ENCODE measurements around the gene IFNLR1. TPM values are rescaled to one million over a fixed set of nuclear protein-coding genes. Genes with fewer than 3 reads are reported as not detected.
A peak's percentile ranks its signal among the peaks of the same experiment; 100 is the strongest.

IFNLR1 gene
- total RNA-seq, 2 donors from 2014 or later, result 7.9 to 16.8 TPM

DNA sequence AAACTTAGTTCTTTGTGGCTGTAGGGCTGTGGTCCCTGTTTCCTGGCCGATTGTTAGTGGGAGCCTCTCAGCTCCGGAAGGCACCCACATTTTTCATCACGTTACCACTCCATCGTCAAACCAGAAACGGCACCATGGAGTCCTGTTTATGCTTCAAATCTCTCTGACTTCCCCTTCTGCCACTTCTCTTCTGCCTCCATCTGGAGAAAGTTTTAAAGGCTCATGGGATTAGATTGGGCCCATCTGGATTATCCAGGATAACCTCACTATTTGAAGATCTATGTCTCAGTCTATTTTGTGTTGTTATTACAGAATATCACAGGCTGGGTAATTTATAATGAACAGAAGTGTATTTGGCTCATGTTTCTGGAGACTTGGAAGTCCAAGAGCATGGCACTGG is 24.9 kb downstream of the IFNLR1 start:
- Histone ChIP-seq H3K4me1 (no peaks in the 10 kb centered on the region), H3K9ac (ENCODE audit: low read depth in 2 of 2, low read length in 2 of 2) (no peak overlapping the region), H3K36me3 (no peaks in the 10 kb centered on the region), H3K27ac (no peak overlapping the region), H3K9me3 (no peaks in the 10 kb centered on the region), H3K27me3 (no peaks in the 10 kb centered on the region), H3K4me3 (no peak overlapping the region)
- TF ChIP-seq, protein P1, sequence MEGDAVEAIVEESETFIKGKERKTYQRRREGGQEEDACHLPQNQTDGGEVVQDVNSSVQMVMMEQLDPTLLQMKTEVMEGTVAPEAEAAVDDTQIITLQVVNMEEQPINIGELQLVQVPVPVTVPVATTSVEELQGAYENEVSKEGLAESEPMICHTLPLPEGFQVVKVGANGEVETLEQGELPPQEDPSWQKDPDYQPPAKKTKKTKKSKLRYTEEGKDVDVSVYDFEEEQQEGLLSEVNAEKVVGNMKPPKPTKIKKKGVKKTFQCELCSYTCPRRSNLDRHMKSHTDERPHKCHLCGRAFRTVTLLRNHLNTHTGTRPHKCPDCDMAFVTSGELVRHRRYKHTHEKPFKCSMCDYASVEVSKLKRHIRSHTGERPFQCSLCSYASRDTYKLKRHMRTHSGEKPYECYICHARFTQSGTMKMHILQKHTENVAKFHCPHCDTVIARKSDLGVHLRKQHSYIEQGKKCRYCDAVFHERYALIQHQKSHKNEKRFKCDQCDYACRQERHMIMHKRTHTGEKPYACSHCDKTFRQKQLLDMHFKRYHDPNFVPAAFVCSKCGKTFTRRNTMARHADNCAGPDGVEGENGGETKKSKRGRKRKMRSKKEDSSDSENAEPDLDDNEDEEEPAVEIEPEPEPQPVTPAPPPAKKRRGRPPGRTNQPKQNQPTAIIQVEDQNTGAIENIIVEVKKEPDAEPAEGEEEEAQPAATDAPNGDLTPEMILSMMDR (IDR thresholded peaks at IDR 0.05), result no peak
- intact Hi-C loops (cut with DNase I), result no loop called here
- no peak for DNase-seq

DNA sequence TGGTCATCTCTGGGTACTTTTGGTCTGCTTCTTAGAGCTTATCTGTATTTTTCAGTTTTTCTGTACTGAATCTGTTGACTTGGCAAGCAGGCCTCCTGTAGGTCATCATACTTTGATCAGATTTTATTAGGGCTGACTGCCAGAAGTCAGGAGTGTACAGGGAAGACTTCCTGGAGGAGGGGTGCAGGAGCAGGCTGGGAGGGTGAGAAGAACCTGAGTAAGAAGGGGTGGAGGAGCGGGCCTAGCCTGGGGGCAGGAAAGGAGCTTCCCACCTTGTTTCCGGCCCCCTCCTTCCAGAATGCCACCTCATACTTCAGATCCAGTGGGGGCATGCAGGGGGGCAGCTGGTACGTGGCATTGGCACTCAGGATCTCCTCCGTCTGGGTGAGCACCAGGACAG is 25.8 kb downstream of the IFNLR1 start:
- H3K27me3 ChIP-seq, result no peaks in the 10 kb centered on the region
- intact Hi-C loops (cut with DNase I), result no loop called here
- H3K9me3 ChIP-seq, result no peaks in the 10 kb centered on the region
- DNase-seq, result peak; percentile 71
- no peak overlapping the region for H3K4me3 ChIP-seq
- no peaks in the 10 kb centered on the region for H3K4me1 ChIP-seq
- TF ChIP-seq, protein P1 (IDR thresholded peaks at IDR 0.05), result no peak
- no peak overlapping the region for H3K9ac ChIP-seq (ENCODE audit: low read depth in 2 of 2, low read length in 2 of 2)
- no peaks in the 10 kb centered on the region for H3K36me3 ChIP-seq
- peak overlapping the region; percentile 48 for H3K27ac ChIP-seq

DNA sequence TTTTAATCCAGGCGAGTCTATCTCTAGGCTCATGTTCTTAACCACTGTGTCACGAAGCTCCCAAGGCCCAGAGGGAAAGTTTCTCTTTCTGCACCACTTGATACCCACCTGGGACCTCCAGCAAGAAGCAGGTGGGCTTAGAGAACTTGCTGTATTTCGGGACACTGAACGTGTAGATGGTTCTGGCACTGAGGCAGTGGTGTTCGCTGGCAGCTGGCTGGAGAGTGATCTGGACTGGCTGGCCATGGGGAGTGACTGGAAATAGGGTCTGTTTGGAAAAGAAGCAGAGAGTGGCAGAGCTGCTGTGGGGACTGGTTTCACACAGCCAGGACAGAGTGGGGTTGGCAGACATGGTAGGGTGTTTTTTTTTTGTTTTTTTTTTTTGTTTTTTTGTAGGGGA is 27.7 kb downstream of the IFNLR1 start:
- Histone ChIP-seq H3K27me3 (no peaks in the 10 kb centered on the region), H3K4me1 (no peaks in the 10 kb centered on the region), H3K9ac (ENCODE audit: low read depth in 2 of 2, low read length in 2 of 2) (no peak overlapping the region), H3K4me3 (no peak overlapping the region), H3K36me3 (no peaks in the 10 kb centered on the region), H3K27ac (no peak overlapping the region), H3K9me3 (no peaks in the 10 kb centered on the region)
- intact Hi-C loops (cut with DNase I), result no loop called here
- DNase-seq, result no peak
- TF ChIP-seq, protein P1 (IDR thresholded peaks at IDR 0.05), result no peak

DNA sequence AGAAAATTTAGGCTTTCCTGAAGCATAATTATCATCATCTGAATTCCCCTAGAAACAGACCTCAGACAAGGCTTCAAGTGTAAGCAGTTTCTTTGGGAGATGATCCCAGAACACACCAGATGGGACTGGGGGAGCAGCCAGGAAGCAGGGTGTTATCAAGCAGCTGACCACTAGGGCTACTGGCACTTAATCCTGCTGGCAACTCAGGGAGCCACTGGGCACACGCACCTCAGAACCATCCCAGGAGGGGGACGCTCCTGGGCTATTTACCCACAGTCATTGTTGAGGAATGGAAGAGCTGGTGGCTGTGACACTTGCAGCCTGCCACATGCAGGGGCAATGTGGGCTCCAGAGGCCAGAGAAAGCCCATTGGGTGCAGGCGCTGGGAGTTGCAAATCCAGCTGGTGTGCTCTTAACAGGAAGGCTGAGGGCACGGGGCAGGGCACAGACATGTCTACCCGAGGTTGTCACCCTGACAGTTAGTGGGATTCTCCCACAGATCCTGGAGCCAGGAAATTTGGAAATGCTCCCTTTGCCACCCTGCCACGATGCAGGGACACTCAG is 29.1 kb downstream of the IFNLR1 start:
- H3K4me1 ChIP-seq, result no peaks in the 10 kb centered on the region
- H3K36me3 ChIP-seq, result no peaks in the 10 kb centered on the region
- no peak overlapping the region for H3K9ac ChIP-seq (ENCODE audit: low read depth in 2 of 2, low read length in 2 of 2)
- TF ChIP-seq, protein P1 (IDR thresholded peaks at IDR 0.05), result no peak
- no peak overlapping the region for H3K4me3 ChIP-seq
- no peak overlapping the region for H3K27ac ChIP-seq
- no peak for DNase-seq
- intact Hi-C loops (cut with DNase I), result no loop called here
- no peaks in the 10 kb centered on the region for H3K27me3 ChIP-seq
- no peaks in the 10 kb centered on the region for H3K9me3 ChIP-seq

DNA sequence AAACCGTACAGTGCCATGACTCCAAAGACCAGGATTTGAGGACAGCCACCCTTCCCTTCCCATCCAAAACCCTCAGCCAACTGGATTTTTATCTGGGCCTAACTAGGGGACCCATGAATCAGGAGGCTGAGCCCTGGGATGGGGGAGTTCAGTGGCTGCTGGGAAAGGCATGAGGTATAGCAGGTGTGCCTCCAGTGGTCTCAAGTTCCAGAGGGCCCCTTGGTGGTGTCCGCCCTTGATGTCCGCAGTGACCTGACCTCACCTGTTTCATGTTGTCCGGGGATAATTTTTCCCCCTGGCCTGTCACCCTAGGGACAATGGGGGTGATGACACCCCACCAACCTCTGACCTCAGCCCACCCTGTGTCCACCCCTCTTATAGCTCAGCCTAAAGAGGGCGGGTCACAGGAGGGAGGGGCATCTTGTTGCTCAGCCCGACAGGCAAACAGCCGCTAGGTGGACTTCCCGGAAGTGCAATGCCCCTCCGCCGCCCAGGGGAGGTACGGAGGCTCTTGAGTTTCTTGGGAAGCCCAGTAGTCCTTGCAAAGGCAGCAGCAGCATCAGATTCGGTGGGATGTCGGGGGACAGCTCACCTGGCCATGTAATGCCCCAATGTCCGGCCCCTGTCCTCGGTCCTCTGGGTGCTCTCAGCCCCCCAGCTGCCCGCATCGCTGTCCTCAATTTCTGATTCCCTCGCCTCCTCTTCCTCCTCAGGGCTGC is 30.4 kb downstream of the IFNLR1 start:
- H3K27me3 ChIP-seq, result no peaks in the 10 kb centered on the region
- TF ChIP-seq, protein P1 (IDR thresholded peaks at IDR 0.05), result no peak
- H3K9me3 ChIP-seq, result no peaks in the 10 kb centered on the region
- DNase-seq, result no peak
- no peaks in the 10 kb centered on the region for H3K4me1 ChIP-seq
- no peak overlapping the region for H3K9ac ChIP-seq (ENCODE audit: low read depth in 2 of 2, low read length in 2 of 2)
- H3K4me3 ChIP-seq, result no peak overlapping the region
- intact Hi-C loops (cut with DNase I), result no loop called here
- no peak overlapping the region for H3K27ac ChIP-seq
- H3K36me3 ChIP-seq, result no peaks in the 10 kb centered on the region
